GM23338 (cell line): Measurements from ENCODE around the gene SERPINB13. TPM values are rescaled to one million over a fixed set of nuclear protein-coding genes. Genes with fewer than 3 reads are reported as not detected.

Experiments used
- ATAC-seq: fragments of 200-7000 bp; cut with Tn5 transposase; 3 replicates; pipeline ENCODE4 v1.9.1; 2020
- DNase-seq: peaks from one replicate; pipeline ENCODE4 v3.0.0-alpha.2; 2015; ENCODE audit warnings: low spot score
- H2AFZ ChIP-seq: fragments of 200-600 bp; sonication (generic); 2 replicates; pipeline ENCODE4 v1.8.0; 2016; ENCODE audit warnings: antibody characterized with exemption, mild to moderate bottlenecking, moderate library complexity
- H3F3A ChIP-seq: fragments of 200-600 bp; sonication (generic); replicated peaks from 2 replicates; pipeline ENCODE4 v1.8.0; 2017; ENCODE audit warnings: antibody characterized with exemption, mixed run types, low read depth
- H3K27ac ChIP-seq: fragments of 200-600 bp; sonication (generic); 2 replicates; pipeline ENCODE4 v1.6.1; 2016; ENCODE audit warnings: low read depth
- H3K27me3 ChIP-seq: fragments of 200-600 bp; sonication (generic); 2 replicates; pipeline ENCODE4 v1.8.0; 2016; ENCODE audit warnings: mild to moderate bottlenecking, mixed run types, moderate library complexity; ENCODE audit not compliant: insufficient read depth
- H3K36me3 ChIP-seq: fragments of 200-600 bp; sonication (generic); 2 replicates; pipeline ENCODE4 v1.8.0; 2016; ENCODE audit warnings: mild to moderate bottlenecking; ENCODE audit not compliant: insufficient read depth
- H3K4me1 ChIP-seq: fragments of 200-600 bp; sonication (generic); 2 replicates; pipeline ENCODE4 v1.8.0; 2016; ENCODE audit warnings: mild to moderate bottlenecking, moderate library complexity; ENCODE audit not compliant: insufficient read depth
- H3K4me2 ChIP-seq: fragments of 200-600 bp; sonication (generic); 2 replicates; pipeline ENCODE4 v1.7.1; 2017; ENCODE audit warnings: mixed run types
- H3K4me3 ChIP-seq: fragments of 200-600 bp; sonication (generic); 2 replicates; pipeline ENCODE4 v1.6.1; 2016; ENCODE audit warnings: mixed run types
- H3K79me2 ChIP-seq: fragments of 200-600 bp; sonication (generic); replicated peaks from 2 replicates; pipeline ENCODE4 v1.8.0; 2017; ENCODE audit warnings: mild to moderate bottlenecking; ENCODE audit not compliant: insufficient read depth
- H3K9me2 ChIP-seq: fragments of 200-600 bp; sonication (generic); 2 replicates; pipeline ENCODE4 v1.8.0; 2017; ENCODE audit not compliant: insufficient read depth
- H4K20me1 ChIP-seq: fragments of 200-600 bp; sonication (generic); replicated peaks from 2 replicates; pipeline ENCODE4 v1.8.0; 2017; ENCODE audit warnings: mild to moderate bottlenecking; ENCODE audit not compliant: insufficient read depth
- H3K27ac Mint-ChIP-seq: 2 replicates; pipeline ENCODE4 v1.8.0; 2020; ENCODE audit warnings: inconsistent platforms, mild to moderate bottlenecking, moderate library complexity, mixed read lengths
- H3K27me3 Mint-ChIP-seq: 3 replicates; pipeline ENCODE4 v1.8.0; 2022; ENCODE audit warnings: low read depth, mild to moderate bottlenecking, moderate library complexity, mixed read lengths, inconsistent platforms; ENCODE audit not compliant: insufficient read depth, poor library complexity
- H3K36me3 Mint-ChIP-seq: 3 replicates; pipeline ENCODE4 v1.8.0; 2021; ENCODE audit warnings: low read depth, mild to moderate bottlenecking, inconsistent platforms, moderate library complexity, mixed read lengths
- H3K4me1 Mint-ChIP-seq: 3 replicates; pipeline ENCODE4 v1.8.0; 2020; ENCODE audit warnings: mild to moderate bottlenecking, inconsistent platforms, mixed read lengths
- H3K4me3 Mint-ChIP-seq: 3 replicates; pipeline ENCODE4 v1.8.0; 2021; ENCODE audit warnings: moderate library complexity, mild to moderate bottlenecking, inconsistent platforms, mixed read lengths
- H3K9me3 Mint-ChIP-seq: 3 replicates; pipeline ENCODE4 v1.8.0; 2020; ENCODE audit warnings: moderate library complexity, mild to moderate bottlenecking, inconsistent platforms, mixed read lengths
- CREB1 ChIP-seq: fragments of 250-450 bp; sonication (Bioruptor Pico); IDR thresholded peaks from 2 replicates; pipeline ENCODE4 v1.5.0; 2020; ENCODE audit warnings: low read depth, mild to moderate bottlenecking, moderate library complexity
- EZH2phosphoT487 ChIP-seq: fragments of 200-600 bp; sonication (generic); IDR thresholded peaks from one replicate; pipeline ENCODE4 v1.8.1; 2018; ENCODE audit warnings: antibody characterized with exemption; ENCODE audit not compliant: unreplicated experiment
- JUNB ChIP-seq: IDR thresholded peaks from one replicate; pipeline ENCODE4 v1.6.1; 2016; ENCODE audit warnings: antibody characterized with exemption; ENCODE audit not compliant: unreplicated experiment
- POLR2AphosphoS5 ChIP-seq: IDR thresholded peaks from 2 replicates; pipeline ENCODE4 v1.6.1; 2016; ENCODE audit warnings: antibody characterized with exemption, low read depth
- STAT1 ChIP-seq: IDR thresholded peaks from one replicate; pipeline ENCODE4 v1.6.1; 2016; ENCODE audit warnings: antibody characterized with exemption; ENCODE audit not compliant: unreplicated experiment
- ZNF114 ChIP-seq: fragments of 250-450 bp; sonication (Bioruptor Pico); IDR thresholded peaks from 2 replicates; pipeline ENCODE4 v1.5.0; 2020; ENCODE audit warnings: mild to moderate bottlenecking, moderate library complexity
- ZNF462 ChIP-seq: fragments of 250-450 bp; sonication (Bioruptor Pico); IDR thresholded peaks from 2 replicates; pipeline ENCODE4 v1.5.0; 2020; ENCODE audit warnings: mild to moderate bottlenecking, moderate library complexity
- polyA plus RNA-seq: library from polyadenylated mRNA; unstranded; fragments of >200 nt; fragmentation: Nextera tagmentation; extraction: Ambion mirVana; gene quantifications from 2 replicates; pipeline ENCODE4 v1.2.1, GENCODE V29; 2016
- total RNA-seq: library from RNA; depleted of rRNA; stranded (reverse); fragments of >200 nt; shearing (Covaris generic); gene quantifications from 2 replicates; pipeline ENCODE4 v1.2.3, GENCODE V29; 2014
- TF ChIP-seq, protein P1 (sequence below): IDR thresholded peaks from 2 replicates; pipeline ENCODE4 v1.6.1; 2016; ENCODE audit warnings: antibody characterized with exemption

SERPINB13 gene
- total and polyA plus RNA-seq, 2 experiments from 2014 or later: not detected

DNA sequence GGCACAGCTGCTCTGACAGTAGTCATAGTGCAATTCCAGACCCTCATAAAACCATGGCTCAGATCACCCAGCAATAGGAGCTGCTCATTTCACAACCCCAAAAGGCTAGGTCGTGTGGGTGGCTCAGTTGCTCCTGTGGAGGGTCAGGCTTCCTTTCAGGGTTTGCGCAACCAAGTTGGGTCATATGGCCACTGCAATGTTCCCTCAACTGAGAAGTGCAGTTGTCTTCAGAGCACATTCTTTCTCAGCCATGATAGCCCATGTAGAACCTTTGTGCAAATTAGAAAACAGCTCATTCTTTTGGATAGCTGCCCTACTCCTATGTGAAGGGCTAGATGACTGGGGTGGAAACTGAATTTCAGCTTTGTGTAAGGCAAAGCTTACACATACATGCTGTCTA lies 3.2 kb downstream of the SERPINB13 start (continued):
- TF ChIP-seq ZNF462 (CRISPR knock-in tag): no peak
- no peak for TF ChIP-seq STAT1
- TF ChIP-seq ZNF114 (CRISPR knock-in tag): no peak

DNA sequence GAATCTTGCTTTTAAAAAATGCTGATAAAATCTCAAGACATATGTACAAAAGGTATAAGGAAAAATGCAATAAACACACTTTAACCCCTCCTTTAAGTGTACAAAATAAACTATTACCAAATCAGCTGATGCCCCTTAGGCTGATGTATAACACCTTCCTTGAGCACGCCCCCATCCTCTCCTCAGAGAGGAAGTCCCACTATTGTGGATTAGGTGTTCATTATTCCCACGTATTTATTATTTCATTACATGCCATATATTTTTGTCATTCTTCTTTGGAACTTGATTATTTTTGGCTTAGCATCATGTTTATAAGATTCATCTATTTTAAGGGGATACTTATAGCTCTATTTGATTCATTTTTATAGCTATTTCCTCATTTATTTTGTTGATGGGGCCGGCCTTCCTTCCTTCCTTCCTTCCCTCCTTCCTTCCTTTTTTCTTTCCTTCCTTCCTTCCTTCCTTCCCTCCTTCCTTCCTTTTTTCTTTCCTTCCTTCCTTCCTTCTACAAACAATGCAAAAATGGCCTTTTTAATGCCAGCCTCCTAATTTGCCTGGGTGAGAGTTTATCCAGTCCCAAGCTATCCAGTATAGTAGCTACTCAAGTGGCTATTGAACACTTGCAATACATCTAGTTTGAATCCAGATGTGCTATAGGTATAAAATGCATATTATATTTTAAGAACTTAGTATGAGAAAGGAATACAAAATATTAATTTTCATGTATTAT lies 4.0 kb downstream of the SERPINB13 start:
- no peaks in the 10 kb centered on the region for H3K9me3 Mint-ChIP-seq
- H3K9me2 ChIP-seq: no peaks in the 10 kb centered on the region; the same call in 1 of the 2 replicates
- H3K27ac Mint-ChIP-seq: no peak overlapping the region
- H3K4me1 Mint-ChIP-seq: no peaks in the 10 kb centered on the region
- H3K4me1 ChIP-seq: no peaks in the 10 kb centered on the region
- H3K4me3 Mint-ChIP-seq: no peak overlapping the region
- no peak overlapping the region for H2AFZ ChIP-seq
- H3K79me2 ChIP-seq: no peaks in the 10 kb centered on the region
- no peak for ATAC-seq
- H3K27me3 Mint-ChIP-seq: peaks cover 5% of the 10 kb centered on the region
- no peaks in the 10 kb centered on the region for H3K27me3 ChIP-seq
- H3K36me3 Mint-ChIP-seq: no peaks in the 10 kb centered on the region
- H3K4me2 ChIP-seq: no peak overlapping the region
- H3K27ac ChIP-seq: no peak overlapping the region
- no peak for DNase-seq
- no peaks in the 10 kb centered on the region for H4K20me1 ChIP-seq
- H3K36me3 ChIP-seq: no peaks in the 10 kb centered on the region
- no peaks in the 10 kb centered on the region for H3F3A ChIP-seq
- no peak overlapping the region for H3K4me3 ChIP-seq
- TF ChIP-seq CREB1 (CRISPR knock-in tag) (no peak), JUNB (no peak), POLR2AphosphoS5 (no peak), EZH2phosphoT487 (no peak), STAT1 (no peak), ZNF462 (CRISPR knock-in tag) (no peak)
- TF ChIP-seq, protein P1, sequence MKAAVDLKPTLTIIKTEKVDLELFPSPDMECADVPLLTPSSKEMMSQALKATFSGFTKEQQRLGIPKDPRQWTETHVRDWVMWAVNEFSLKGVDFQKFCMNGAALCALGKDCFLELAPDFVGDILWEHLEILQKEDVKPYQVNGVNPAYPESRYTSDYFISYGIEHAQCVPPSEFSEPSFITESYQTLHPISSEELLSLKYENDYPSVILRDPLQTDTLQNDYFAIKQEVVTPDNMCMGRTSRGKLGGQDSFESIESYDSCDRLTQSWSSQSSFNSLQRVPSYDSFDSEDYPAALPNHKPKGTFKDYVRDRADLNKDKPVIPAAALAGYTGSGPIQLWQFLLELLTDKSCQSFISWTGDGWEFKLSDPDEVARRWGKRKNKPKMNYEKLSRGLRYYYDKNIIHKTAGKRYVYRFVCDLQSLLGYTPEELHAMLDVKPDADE: no peak
